Activated T-cell treated with anti-CD3 and anti-CD28 coated beads, Interleukin-2, amount 50 U/mL, for 24 hours (primary cell): Measurements from ENCODE around the gene TLE7.

Experiments
- DNase-seq: peaks from one replicate; pipeline ENCODE4 v3.0.0-alpha.2; 2020
- H3K27ac Mint-ChIP-seq: 2 replicates; pipeline ENCODE4 v1.8.0; 2020; ENCODE audit warnings: mild to moderate bottlenecking, mixed read lengths
- H3K27me3 Mint-ChIP-seq: 2 replicates; pipeline ENCODE4 v1.8.0; 2020; ENCODE audit warnings: mixed read lengths
- H3K36me3 Mint-ChIP-seq: 2 replicates; pipeline ENCODE4 v1.8.0; 2020; ENCODE audit warnings: low read depth, mixed read lengths
- H3K4me1 Mint-ChIP-seq: 2 replicates; pipeline ENCODE4 v1.8.0; 2020; ENCODE audit warnings: low read depth, mixed read lengths
- H3K4me3 Mint-ChIP-seq: 2 replicates; pipeline ENCODE4 v1.8.0; 2020; ENCODE audit warnings: mild to moderate bottlenecking, moderate library complexity, mixed read lengths
- H3K9me3 Mint-ChIP-seq: 2 replicates; pipeline ENCODE4 v1.8.0; 2020; ENCODE audit warnings: mixed read lengths

Gene TLE7

GRCh38 chr16:71384073-71384724 is 57.7 kb downstream of the TLE7 start:
- Mint-ChIP-seq H3K4me3 (no peak overlapping the region), H3K9me3 (no peaks in the 10 kb centered on the region), H3K27me3 (peaks cover 52% of the 10 kb centered on the region), H3K36me3 (no peaks in the 10 kb centered on the region), H3K4me1 (peaks cover 7% of the 10 kb centered on the region), H3K27ac (no peak overlapping the region)
- DNase-seq = no peak

GRCh38 chr16:71383054-71383773 is 58.6 kb downstream of the TLE7 start:
- no peak for DNase-seq
- Mint-ChIP-seq H3K36me3 (no peaks in the 10 kb centered on the region), H3K4me3 (no peak overlapping the region), H3K27me3 (peaks cover 52% of the 10 kb centered on the region), H3K9me3 (no peaks in the 10 kb centered on the region), H3K4me1 (peaks cover 7% of the 10 kb centered on the region), H3K27ac (no peak overlapping the region)

DNA sequence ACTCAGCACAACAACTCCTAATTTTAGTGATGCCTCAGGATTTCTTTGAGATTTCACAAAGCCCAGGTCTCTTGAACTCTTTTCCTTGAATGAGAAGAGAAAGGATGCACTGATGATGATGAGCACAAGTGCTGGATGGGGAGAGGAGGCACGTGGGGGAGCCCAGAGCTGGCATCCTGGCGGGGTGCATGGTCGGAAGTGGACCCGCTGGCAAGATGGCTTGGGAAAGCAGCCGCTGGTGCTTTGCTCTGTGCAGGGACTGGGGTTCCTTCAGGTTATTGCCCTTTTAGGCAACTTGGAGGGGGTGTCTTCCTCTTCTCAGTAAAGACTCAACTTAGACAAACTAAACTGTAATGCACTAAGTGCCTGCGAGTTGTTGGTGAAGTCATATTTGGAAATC is 61.0 kb downstream of the TLE7 start:
- no peak overlapping the region for H3K4me3 Mint-ChIP-seq
- DNase-seq = no peak
- H3K27me3 Mint-ChIP-seq = peaks cover 40% of the 10 kb centered on the region
- H3K9me3 Mint-ChIP-seq = no peaks in the 10 kb centered on the region
- no peak overlapping the region for H3K27ac Mint-ChIP-seq
- H3K36me3 Mint-ChIP-seq = no peaks in the 10 kb centered on the region
- H3K4me1 Mint-ChIP-seq = no peaks in the 10 kb centered on the region
